Upper lobe of right lung (tissue), 1 donor: ENCODE measurements around the gene ZNF513. TPM values are rescaled to one million over a fixed set of nuclear protein-coding genes. Genes with fewer than 3 reads are reported as not detected.

Source experiments
- ATAC-seq: fragments of 200-7000 bp; cut with Tn5 transposase; one replicate; pipeline ENCODE4 v1.9.1; 2020; ENCODE audit warnings: mild to moderate bottlenecking, moderate library complexity
- DNase-seq: peaks from one replicate; pipeline ENCODE4 v3.0.0-alpha.2; 2020
- H3K27ac ChIP-seq: fragments of 200-600 bp; one replicate; pipeline ENCODE4 v1.8.0; 2022
- H3K27me3 ChIP-seq: fragments of 200-600 bp; one replicate; pipeline ENCODE4 v1.8.0; 2022; ENCODE audit warnings: mild to moderate bottlenecking
- H3K36me3 ChIP-seq: fragments of 200-600 bp; one replicate; pipeline ENCODE4 v1.8.0; 2022
- H3K4me1 ChIP-seq: fragments of 200-600 bp; one replicate; pipeline ENCODE4 v1.8.0; 2022
- H3K4me3 ChIP-seq: fragments of 200-600 bp; one replicate; pipeline ENCODE4 v1.8.0; 2022; ENCODE audit warnings: mild to moderate bottlenecking
- H3K9me3 ChIP-seq: fragments of 200-600 bp; one replicate; pipeline ENCODE4 v1.8.0; 2022
- intact Hi-C: fragments of 100-400 bp; cut with DNase I; formaldehyde crosslinking; loops from one replicate; pipeline ENCODE4 v1.11.0; 2022
- total RNA-seq: library from RNA; stranded (reverse); fragmentation: NEBNext Ultra II Directional; extraction: Animal tissue kit (Norgen Biotek cat#: 25700); gene quantifications from one replicate; pipeline ENCODE4 v1.2.1, GENCODE V29; 2021
- TF ChIP-seq, protein P1 (sequence below): fragments of 200-600 bp; IDR thresholded peaks from one replicate; pipeline ENCODE4 v1.8.0; 2022; ENCODE audit warnings: antibody characterized with exemption
- donor health status: DM: no; HTN: yes; CAD: no; lungs with severe emphysema.

ZNF513 gene
- total RNA-seq, 1 donor from 2014 or later = 14.2 TPM

DNA sequence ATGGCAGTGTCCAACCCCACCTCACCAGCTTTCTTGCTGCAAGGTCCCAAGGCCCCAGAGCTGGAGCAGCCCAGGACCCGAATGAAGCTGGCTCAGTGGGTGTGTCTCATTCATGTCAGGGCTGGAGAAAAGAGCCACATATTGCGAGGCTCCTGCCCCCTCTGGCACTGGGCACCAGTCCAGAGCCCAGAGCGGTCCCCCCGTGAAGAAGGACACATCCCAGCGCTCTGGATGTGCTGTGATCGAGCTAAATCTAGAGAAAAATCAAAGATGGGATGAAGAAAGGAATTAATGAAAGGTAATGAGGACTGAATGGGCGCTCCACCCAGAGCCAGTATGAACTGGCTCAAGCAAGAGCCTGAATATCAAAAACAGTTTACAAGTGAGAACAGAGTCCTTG lies 44.4 kb downstream of the ZNF513 start:
- Histone ChIP-seq H3K36me3 (peaks cover 97% of the 10 kb centered on the region), H3K9me3 (no peaks in the 10 kb centered on the region)

DNA sequence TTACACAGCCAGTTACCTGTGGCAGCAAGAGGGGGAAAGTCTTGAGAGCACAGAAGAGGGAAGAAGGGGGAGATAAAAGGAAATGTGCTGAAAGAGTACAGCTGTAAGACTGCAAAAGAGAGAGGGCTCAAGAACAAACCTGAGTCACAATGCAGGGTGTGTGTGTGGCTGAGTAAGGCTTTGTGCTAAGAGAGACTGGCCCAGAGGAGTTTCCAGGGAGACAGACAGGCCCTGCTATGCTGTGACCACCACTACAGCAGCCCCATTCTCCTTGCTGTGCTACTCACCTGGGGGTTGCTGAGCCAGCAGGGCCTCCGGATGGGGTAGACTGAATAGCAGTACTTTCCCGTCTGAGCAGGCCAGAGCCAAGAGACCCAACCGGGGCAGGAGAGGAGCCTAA lies 45.2 kb downstream of the ZNF513 start:
- peaks cover 95% of the 10 kb centered on the region for H3K36me3 ChIP-seq
- TF ChIP-seq, protein P1, sequence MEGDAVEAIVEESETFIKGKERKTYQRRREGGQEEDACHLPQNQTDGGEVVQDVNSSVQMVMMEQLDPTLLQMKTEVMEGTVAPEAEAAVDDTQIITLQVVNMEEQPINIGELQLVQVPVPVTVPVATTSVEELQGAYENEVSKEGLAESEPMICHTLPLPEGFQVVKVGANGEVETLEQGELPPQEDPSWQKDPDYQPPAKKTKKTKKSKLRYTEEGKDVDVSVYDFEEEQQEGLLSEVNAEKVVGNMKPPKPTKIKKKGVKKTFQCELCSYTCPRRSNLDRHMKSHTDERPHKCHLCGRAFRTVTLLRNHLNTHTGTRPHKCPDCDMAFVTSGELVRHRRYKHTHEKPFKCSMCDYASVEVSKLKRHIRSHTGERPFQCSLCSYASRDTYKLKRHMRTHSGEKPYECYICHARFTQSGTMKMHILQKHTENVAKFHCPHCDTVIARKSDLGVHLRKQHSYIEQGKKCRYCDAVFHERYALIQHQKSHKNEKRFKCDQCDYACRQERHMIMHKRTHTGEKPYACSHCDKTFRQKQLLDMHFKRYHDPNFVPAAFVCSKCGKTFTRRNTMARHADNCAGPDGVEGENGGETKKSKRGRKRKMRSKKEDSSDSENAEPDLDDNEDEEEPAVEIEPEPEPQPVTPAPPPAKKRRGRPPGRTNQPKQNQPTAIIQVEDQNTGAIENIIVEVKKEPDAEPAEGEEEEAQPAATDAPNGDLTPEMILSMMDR = no peak

More for the DNA sequence above, 44.4 kb downstream of the ZNF513 start:
- intact Hi-C loops = no loop called here
- DNase-seq = no peak
- H3K4me1 ChIP-seq = no peaks in the 10 kb centered on the region
- no peak overlapping the region for H3K27ac ChIP-seq
- ATAC-seq = no peak
- TF ChIP-seq, protein P1 = no peak
- H3K27me3 ChIP-seq = no peaks in the 10 kb centered on the region
- H3K4me3 ChIP-seq = no peak overlapping the region

More for the DNA sequence above, 45.2 kb downstream of the ZNF513 start:
- no peaks in the 10 kb centered on the region for H3K27me3 ChIP-seq
- no peaks in the 10 kb centered on the region for H3K4me1 ChIP-seq
- no peak overlapping the region for H3K27ac ChIP-seq
- H3K4me3 ChIP-seq = no peak overlapping the region
- DNase-seq (no peak), ATAC-seq (peak; percentile 26)
- no peaks in the 10 kb centered on the region for H3K9me3 ChIP-seq
- intact Hi-C loops = no loop called here

Other genes with a start within 250 kb of the ZNF513 start
- gene PREB, start 246.1 kb downstream of the ZNF513 start, total RNA-seq = 42.1 TPM
- gene PRR30, start 241.3 kb downstream of the ZNF513 start, total RNA-seq = not detected
- gene TCF23, start 231.7 kb downstream of the ZNF513 start, total RNA-seq = not detected
- gene ATRAID, start 168.7 kb downstream of the ZNF513 start, total RNA-seq = 102 TPM
- 24.5 TPM for gene SLC5A6, start 168.5 kb downstream of the ZNF513 start, total RNA-seq
- gene CAD, start 163.4 kb downstream of the ZNF513 start, total RNA-seq = 27.1 TPM
- gene SLC30A3, start 117.7 kb downstream of the ZNF513 start, total RNA-seq = 0.58 TPM
- not detected for gene DNAJC5G, start 105.3 kb downstream of the ZNF513 start, total RNA-seq
- gene TRIM54, start 98.3 kb downstream of the ZNF513 start, total RNA-seq = not detected
- gene UCN, start 72.3 kb downstream of the ZNF513 start, total RNA-seq = 2.8 TPM
- gene MPV17, start 57.6 kb downstream of the ZNF513 start, total RNA-seq = 80.4 TPM
- 54.4 TPM for gene GTF3C2, start 24.0 kb downstream of the ZNF513 start, total RNA-seq
- 35.0 TPM for gene EIF2B4, start 10.4 kb downstream of the ZNF513 start, total RNA-seq
- 97.6 TPM for gene SNX17, start 10.1 kb downstream of the ZNF513 start, total RNA-seq
- gene PPM1G, start 28.9 kb upstream of the ZNF513 start, total RNA-seq = 51.8 TPM
- gene NRBP1, start 47.9 kb upstream of the ZNF513 start, total RNA-seq = 75.8 TPM
- gene KRTCAP3, start 61.6 kb upstream of the ZNF513 start, total RNA-seq = 22.5 TPM
- 19.2 TPM for gene IFT172, start 109.0 kb upstream of the ZNF513 start, total RNA-seq
- 2.0 TPM for gene FNDC4, start 114.5 kb upstream of the ZNF513 start, total RNA-seq
- not detected for gene GCKR, start 116.1 kb upstream of the ZNF513 start, total RNA-seq
- gene ZNF512, start 202.3 kb upstream of the ZNF513 start, total RNA-seq = 30.8 TPM
- gene CCDC121, start 248.3 kb upstream of the ZNF513 start, total RNA-seq = 4.2 TPM
- gene GPN1, start 248.3 kb upstream of the ZNF513 start, total RNA-seq = 23.4 TPM